ENCODE data around the gene TSPAN33. TPM values are rescaled to one million over a fixed set of nuclear protein-coding genes. Genes with fewer than 3 reads are reported as not detected.

The TSPAN33 gene
- total and polyA plus RNA-seq, 9 of the 15 experiments (the other 6 are each of a cell fraction or from before 2014, with no cell fraction given) = 0.03 to 1.5 (median 0.23) TPM; not detected in 2

DNA sequence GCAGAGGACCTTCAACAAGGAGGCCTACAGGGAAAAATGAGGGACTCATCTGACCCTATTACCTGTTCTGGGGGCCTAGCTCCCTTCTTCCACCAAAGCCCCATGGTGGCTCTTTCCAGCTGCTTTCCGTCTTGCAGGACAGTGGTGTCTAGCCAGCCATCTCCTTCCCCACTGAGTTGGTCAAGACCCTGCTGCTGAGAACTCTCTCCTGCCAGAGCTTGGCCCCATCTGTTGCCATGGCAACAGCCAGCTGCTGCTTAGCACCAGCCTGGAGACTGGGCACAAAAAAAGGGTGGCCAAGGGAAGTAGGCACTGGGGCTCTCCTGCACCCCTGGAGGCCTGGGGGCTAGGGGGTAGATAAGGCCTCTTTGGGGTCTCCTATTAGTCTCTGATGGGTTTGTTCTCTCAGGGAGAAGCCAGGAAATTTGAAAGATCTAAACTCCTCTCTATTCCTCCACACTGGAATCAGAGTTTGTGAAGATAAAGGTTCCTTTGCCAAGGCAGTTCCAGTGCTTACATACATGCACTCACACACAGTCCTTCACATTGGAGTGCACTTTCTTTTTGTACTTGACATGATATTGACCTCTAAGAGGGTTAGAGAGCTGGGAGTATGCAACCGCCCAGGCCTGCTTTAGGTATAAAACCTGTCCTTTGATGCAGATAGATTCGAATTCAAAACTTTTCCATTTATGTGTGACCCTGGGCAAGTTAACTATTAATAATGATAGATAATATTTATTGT, 15.8 kb downstream of the TSPAN33 start:
- Histone ChIP-seq H3K9ac (ENCODE audit: insufficient read depth in 1 of 2, low read depth in 2 of 2, low read length in 2 of 2) (no peak overlapping the region), H3K9me3 (replicated peaks; ENCODE audit: control insufficient read depth, insufficient read depth, low read depth, low read length) (no peaks in the 10 kb centered on the region), H3K4me1 (replicated peaks in 1 of 2; ENCODE audit: control insufficient read depth in 2 of 2, insufficient read depth in 2 of 2, low read length in 2 of 2) (no peaks in the 10 kb centered on the region), H3K4me3 (no peak overlapping the region), H3K4me2 (ENCODE audit: insufficient read depth, low read length) (no peak overlapping the region), H3K36me3 (ENCODE audit: control insufficient read depth, insufficient read depth, low read length) (no peaks in the 10 kb centered on the region), H2AFZ (ENCODE audit: low read depth, low read length) (no peak overlapping the region), H4K20me1 (replicated peaks; ENCODE audit: control insufficient read depth, insufficient read depth, low read length) (no peaks in the 10 kb centered on the region), H3K27ac (ENCODE audit: extremely low read depth, low read depth, low read length) (no peak overlapping the region), H3K27me3 (ENCODE audit: control insufficient read depth in 2 of 2, insufficient read depth in 2 of 2, low read length in 2 of 2) (peaks cover 17 to 35% of the 10 kb centered on the region in 2 experiments; a peak in 4 of 5 replicates), H3K9me1 (ENCODE audit: control insufficient read depth, insufficient read depth, low read length) (no peaks in the 10 kb centered on the region), H3K79me2 (ENCODE audit: control insufficient read depth, insufficient read depth, low read length) (no peaks in the 10 kb centered on the region)
- intact Hi-C loops (cut with micrococcal nuclease) = loop anchor here (5.0 kb wide), 1 partner anchor 112 kb away; no protein-coding TSS in a partner anchor
- DNase-seq (ENCODE audit: extremely low read depth in 1 of 4, low spot score in 3 of 4) = peak in 1 of 4 experiments; percentile 11
- ATAC-seq = no peak
- in situ Hi-C loops (cut with MboI) = no loop called here
- FAIRE-seq = no peak
- 1% methylated on average over 3 of the region's 3 CpGs for WGBS (ENCODE audit: insufficient coverage, low coverage, missing lambda C conversion rate)
- TF ChIP-seq RBM39 (optimal IDR thresholded peaks at IDR 0.05; ENCODE audit: low read depth, low read length) (no peak), TFAP4 (CRISPR knock-in tag; IDR thresholded peaks at IDR 0.05; ENCODE audit: borderline replicate concordance) (peak; percentile 25; the same call in 1 of the 2 replicates), SRF (CRISPR knock-in tag; IDR thresholded peaks at IDR 0.05) (no peak), CBX5 (IDR thresholded peaks at IDR 0.05; ENCODE audit: borderline replicate concordance, low read depth) (no peak), RFX1 (IDR thresholded peaks at IDR 0.05) (peak; percentile 92)
- POLR2A ChIA-PET = interaction anchor here (0.5 to 1.7 kb wide), 8 partner anchors 9 to 1108 kb away, joined by 3 to 6 read pairs (median 3); no protein-coding TSS in a partner anchor
- no TSS peak for BruUV-seq (replicated peaks)
- CTCF ChIA-PET (ENCODE audit: low intra/inter-chr PET ratio) = no interaction called here

All from K562 (cell line).